Bone marrow (tissue), 2 donors: ENCODE data around the gene RNF138.
"Not testable (repeated sequence)": the region's sequence is repeated elsewhere in the genome, so short reads cannot be mapped to it uniquely, and the experiment has no call there.

Experiments
- DNase-seq, 2 donors: peaks; one replicate each; lab custom pipeline; 2025; lab: John Stamatoyannopoulos, UW

Gene RNF138

DNA sequence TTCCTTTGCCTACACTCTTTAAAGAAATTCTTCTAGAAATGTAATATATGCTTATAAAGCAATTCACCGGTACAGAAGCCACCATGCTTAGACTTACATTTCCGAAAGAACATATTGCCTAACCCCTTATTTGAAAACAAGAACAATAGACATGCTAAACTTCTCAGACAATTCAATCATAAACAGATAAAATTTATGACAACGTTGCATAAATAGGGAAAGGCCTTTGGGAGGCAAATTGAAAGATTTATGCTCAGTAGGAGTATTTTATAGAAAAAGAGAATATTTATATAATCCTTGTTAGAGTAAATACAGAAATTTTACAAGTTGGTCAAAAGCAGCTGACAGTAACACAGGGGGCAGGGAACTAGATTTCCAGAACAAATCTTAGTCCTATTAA is 82.0 kb downstream of the RNF138 start:
- no peak for DNase-seq

DNA sequence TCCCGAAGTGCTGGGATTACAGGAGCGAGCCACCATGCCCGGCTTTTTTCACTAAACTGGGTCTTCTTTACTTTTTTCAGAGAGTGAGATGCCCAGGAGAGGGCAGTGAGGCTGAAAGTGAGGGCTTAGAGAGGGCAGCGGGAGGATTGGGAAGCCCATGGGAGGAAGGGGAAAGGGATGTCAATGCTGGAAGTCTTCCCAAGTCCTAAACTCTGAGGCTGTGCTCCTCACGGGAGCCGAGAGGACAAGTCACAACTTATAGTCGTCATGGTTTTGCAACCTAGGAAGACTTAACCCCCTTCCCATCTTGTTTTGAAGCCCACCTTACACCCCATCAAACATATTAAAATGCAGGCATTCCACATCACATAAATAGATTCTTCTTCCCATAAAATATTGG is 83.0 kb downstream of the RNF138 start:
- DNase-seq: no peak

- no peak for DNase-seq
These were observed 83.6 kb downstream of the RNF138 start for GRCh38 chr18:32175265-32175664.

- DNase-seq: not testable (repeated sequence)
These were observed 85.1 kb downstream of the RNF138 start for GRCh38 chr18:32176745-32177144.

DNA sequence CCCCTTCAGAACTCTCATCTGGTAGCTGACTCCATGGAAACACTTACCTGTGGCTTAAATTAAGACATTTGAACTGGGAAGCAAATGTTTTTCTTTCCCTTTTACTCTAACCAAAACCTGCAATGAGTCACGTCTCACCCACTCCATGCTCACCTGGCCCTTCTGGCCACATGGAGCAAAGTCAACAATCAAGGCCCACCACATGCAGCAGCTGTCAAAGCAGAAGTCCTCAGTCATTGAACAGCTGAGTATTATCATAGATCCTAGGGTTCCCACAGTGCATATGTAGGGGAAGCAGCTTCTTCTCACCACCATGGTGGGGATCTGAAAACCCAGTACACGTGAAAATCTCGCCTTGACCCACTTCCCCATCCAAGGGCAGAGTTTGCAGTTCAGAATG is 85.9 kb downstream of the RNF138 start:
- no peak for DNase-seq
